K562 (cell line): ENCODE data around the gene ZNF124. TPM values are rescaled to one million over a fixed set of nuclear protein-coding genes. Genes with fewer than 3 reads are reported as not detected.

Experiments
- ATAC-seq: fragments of 200-7000 bp; cut with Tn5 transposase; 3 replicates; pipeline ENCODE4 v1.9.1; 2020; ENCODE audit warnings: moderate library complexity
- BruUV-seq: library from RNA; stranded (reverse); fragments of 400-500 nt; replicated peaks from 2 replicates; lab custom pipeline; 2021; lab: Mats Ljungman, UMichigan
- CTCF ChIA-PET: fragments of 300-600 bp; formaldehyde crosslinking; extraction: SDS; loops from one replicate; lab custom pipeline; 2021; ENCODE audit warnings: low intra/inter-chr PET ratio; lab: Yijun Ruan, JAX
- POLR2A ChIA-PET: fragments of 300-600, 350-650 bp; sonication (Branson Sonifier 250); formaldehyde crosslinking; extraction: SDS; loops from one replicate; lab custom pipeline; 2021; ENCODE audit warnings: antibody characterized with exemption, inconsistent platforms; lab: Yijun Ruan, JAX
- DNase-seq, 4 experiments: peaks; one replicate each; pipeline versions ENCODE4 v3.0.0 to v3.0.0-alpha.2; 2011 to 2018; ENCODE audit warnings: low spot score in 3 of 4, mixed read lengths in 3 of 4; ENCODE audit errors: extremely low read depth in 1 of 4
- FAIRE-seq: peaks from 2 replicates; lab custom pipeline; 2011; peaks lifted over from hg19 to GRCh38; lab: Jason Lieb, UNC
- H2AFZ ChIP-seq: 2 replicates; pipeline ENCODE4 v1.6.0; 2011; ENCODE audit warnings: low read depth, low read length, control low read depth, inconsistent platforms
- H3K27ac ChIP-seq: fragments of 200-600 bp; 3 replicates; pipeline ENCODE4 v1.8.0; 2011; ENCODE audit warnings: low read depth, mild to moderate bottlenecking, control low read depth, inconsistent platforms, low read length, moderate library complexity, mixed read lengths; ENCODE audit errors: extremely low read depth
- H3K27me3 ChIP-seq, 2 experiments: fragments of 300-600 bp in 1 of 2; 2 replicates in 1 of 2; 3 replicates in 1 of 2; pipeline versions ENCODE4 v1.6.0 to v1.8.0; 2011; ENCODE audit warnings: inconsistent platforms in 2 of 2, low read length in 2 of 2, mild to moderate bottlenecking in 1 of 2, mixed read lengths in 1 of 2, moderate library complexity in 1 of 2; ENCODE audit not compliant: control insufficient read depth in 2 of 2, insufficient read depth in 2 of 2
- H3K36me3 ChIP-seq: fragments of 300-600 bp; 3 replicates; pipeline ENCODE4 v1.8.0; 2011; ENCODE audit warnings: mild to moderate bottlenecking, low read length, inconsistent platforms; ENCODE audit not compliant: control insufficient read depth, insufficient read depth
- H3K4me1 ChIP-seq, 2 experiments: fragments of 200-600 bp in 1 of 2; replicated peaks in 1 of 2; 2 replicates in 1 of 2; 3 replicates in 1 of 2; pipeline versions ENCODE4 v1.5.1 to v1.8.0; 2011; ENCODE audit warnings: inconsistent platforms in 2 of 2, low read length in 2 of 2, mild to moderate bottlenecking in 1 of 2, mixed read lengths in 1 of 2, moderate library complexity in 1 of 2; ENCODE audit not compliant: control insufficient read depth in 2 of 2, insufficient read depth in 2 of 2
- H3K4me2 ChIP-seq: 2 replicates; pipeline ENCODE4 v1.6.1; 2011; ENCODE audit warnings: low read length, control low read depth, inconsistent platforms, mixed read lengths; ENCODE audit not compliant: insufficient read depth
- H3K4me3 ChIP-seq: fragments of 200-600 bp; sonication (generic), shearing (Covaris generic); 2 replicates; pipeline ENCODE4 v1.5.1; 2016; ENCODE audit warnings: control low read depth, inconsistent platforms
- H3K79me2 ChIP-seq: fragments of 200-600 bp; 3 replicates; pipeline ENCODE4 v1.8.0; 2011; ENCODE audit warnings: low read length, inconsistent platforms; ENCODE audit not compliant: control insufficient read depth, insufficient read depth
- H3K9ac ChIP-seq, 2 experiments: 2 replicates each; pipeline versions ENCODE4 v1.6.0 to v1.6.1; 2011; ENCODE audit warnings: low read depth in 2 of 2, low read length in 2 of 2, control low read depth in 1 of 2, inconsistent platforms in 1 of 2, mild to moderate bottlenecking in 1 of 2, mixed read lengths in 1 of 2; ENCODE audit not compliant: insufficient read depth in 1 of 2
- H3K9me1 ChIP-seq: one replicate; pipeline ENCODE4 v1.6.0; 2011; ENCODE audit warnings: inconsistent platforms, mild to moderate bottlenecking, low read length, moderate library complexity; ENCODE audit not compliant: control insufficient read depth, insufficient read depth
- H3K9me3 ChIP-seq: replicated peaks from 2 replicates; pipeline ENCODE4 v1.5.1; 2011; ENCODE audit warnings: low read depth, low read length, inconsistent platforms; ENCODE audit not compliant: control insufficient read depth, insufficient read depth
- H4K20me1 ChIP-seq: replicated peaks from 2 replicates; pipeline ENCODE4 v1.6.1; 2011; ENCODE audit warnings: low read length, inconsistent platforms, mixed read lengths; ENCODE audit not compliant: control insufficient read depth, insufficient read depth
- GTF2E2 ChIP-seq: fragments of 200-800 bp; sonication (Bioruptor generic); IDR thresholded peaks from 2 replicates; pipeline ENCODE4 v1.6.1; 2016; ENCODE audit warnings: missing genetic modification characterization, missing compliant biosample characterization
- MAFK ChIP-seq: IDR thresholded peaks from 2 replicates; pipeline ENCODE4 v1.6.1; 2011; ENCODE audit warnings: low read length, improper control_type of control experiment
- MCM3 ChIP-seq: fragments of 450-650 bp; IDR thresholded peaks from 2 replicates; pipeline ENCODE4 v1.6.1; 2016
- MCM7 ChIP-seq, 2 experiments: fragments of 450-650 bp; IDR thresholded peaks; 2 replicates each; pipeline ENCODE4 v1.6.1; 2016 to 2018
- SRSF1 ChIP-seq: fragments of 200-400 bp; formaldehyde crosslinking; IDR thresholded peaks from 2 replicates; pipeline ENCODE4 v1.6.1; 2017; ENCODE audit warnings: mild to moderate bottlenecking, low read depth, low read length, moderate library complexity
- TCF3 ChIP-seq: sonication (generic); formaldehyde crosslinking; IDR thresholded peaks from 2 replicates; pipeline ENCODE4 v1.4.0; 2020; ENCODE audit warnings: mild to moderate bottlenecking, missing genetic modification reagents
- TSC22D4 ChIP-seq: fragments of 450-650 bp; IDR thresholded peaks from 2 replicates; pipeline ENCODE4 v1.6.1; 2016; ENCODE audit warnings: missing genetic modification characterization, missing biosample characterization, control low read depth
- YY1 ChIP-seq, 3 experiments: IDR thresholded peaks; 2 replicates each; pipeline ENCODE4 v1.6.1; 2011; ENCODE audit warnings: low read length in 2 of 3, mild to moderate bottlenecking in 2 of 3, moderate library complexity in 2 of 3, borderline replicate concordance in 1 of 3, control low read depth in 1 of 3, low read depth in 1 of 3; ENCODE audit not compliant: insufficient read depth in 3 of 3, insufficient replicate concordance in 2 of 3, control insufficient read depth in 1 of 3, insufficient read length in 1 of 3; ENCODE audit errors: extremely low read depth in 1 of 3
- ZBTB1 ChIP-seq: sonication (generic); formaldehyde crosslinking; IDR thresholded peaks from 2 replicates; pipeline ENCODE4 v1.8.1; 2023; ENCODE audit warnings: missing genetic modification reagents, low read depth, mild to moderate bottlenecking, borderline replicate concordance
- ZKSCAN3 ChIP-seq: fragments of 250-450 bp; sonication (Bioruptor Pico); IDR thresholded peaks from 2 replicates; pipeline ENCODE4 v1.4.0; 2020
- ZNF143 ChIP-seq: sonication (generic); formaldehyde crosslinking; IDR thresholded peaks from 2 replicates; pipeline ENCODE4 v1.9.0; 2022; ENCODE audit warnings: mild to moderate bottlenecking, missing genetic modification reagents
- ZNF584 ChIP-seq: fragments of 200-800 bp; sonication (Bioruptor generic); IDR thresholded peaks from 2 replicates; pipeline ENCODE4 v1.6.1; 2016; ENCODE audit warnings: low read depth, mild to moderate bottlenecking, missing genetic modification characterization, missing compliant biosample characterization
- ZNF699 ChIP-seq: fragments of 250-450 bp; sonication (Bioruptor Pico); IDR thresholded peaks from 2 replicates; pipeline ENCODE4 v1.8.0; 2021; ENCODE audit warnings: mild to moderate bottlenecking, moderate library complexity; ENCODE audit not compliant: insufficient replicate concordance
- ZSCAN32 ChIP-seq: fragments of 450-650 bp; formaldehyde crosslinking; IDR thresholded peaks from 2 replicates; pipeline ENCODE4 v1.4.0; 2020; ENCODE audit warnings: mild to moderate bottlenecking, moderate library complexity
- WGBS: fragments of 100-300 bp; shearing (Covaris generic); methylation state at CpG from one replicate; pipeline ENCODE4 v1.1.6; 2016; ENCODE audit warnings: low coverage, mixed read lengths; ENCODE audit not compliant: insufficient coverage; ENCODE audit errors: missing lambda C conversion rate; 5-methylcytosine and 5-hydroxymethylcytosine counted together
- in situ Hi-C: fragments of 300-500 bp; cut with MboI; formaldehyde crosslinking; loops from 4 replicates; pipeline ENCODE4 v1.15.0; 2018; ENCODE audit warnings: inconsistent platforms, mixed read lengths
- intact Hi-C: fragments of 100-400 bp; cut with micrococcal nuclease; formaldehyde crosslinking; loops from 2 replicates; pipeline ENCODE4 v1.14.2; 2022
- polyA plus RNA-seq, 8 experiments: library from polyadenylated mRNA; depleted of rRNA in 4 of 8; stranded (reverse) in 5 of 8; unstranded in 3 of 8; fragments of >200 nt; fragmentation: Nextera tagmentation in 2 of 8; fragmentation: Illumina TruSeq in 1 of 8; extraction: Ambion mirVana in 2 of 8; extraction: Trizol in 1 of 8; gene quantifications; 2 replicates each; pipeline versions ENCODE4 v1.2.1 to v1.2.3, GENCODE V29; 2011 to 2014; ENCODE audit warnings: inconsistent platforms in 1 of 8, missing spikeins in 1 of 8
- total RNA-seq, 7 experiments: library from RNA; depleted of rRNA in 6 of 7; stranded (reverse); fragments of >200 nt in 6 of 7; fragmentation: Illumina TruSeq in 2 of 7; extraction: Trizol in 2 of 7; gene quantifications; 2 replicates each; pipeline versions ENCODE4 v1.2.1 to v1.2.3, GENCODE V29; 2011 to 2021; ENCODE audit warnings: low replicate concordance in 1 of 7
- TF ChIP-seq, protein P1 (sequence below): sonication (generic); formaldehyde crosslinking; IDR thresholded peaks from 2 replicates; pipeline ENCODE4 v1.8.1; 2023; ENCODE audit warnings: mild to moderate bottlenecking, missing genetic modification reagents
- TF ChIP-seq, protein P2 (sequence below): fragments of 250-450 bp; sonication (Bioruptor Pico); IDR thresholded peaks from 2 replicates; pipeline ENCODE4 v1.8.0; 2021; ENCODE audit warnings: mild to moderate bottlenecking, moderate library complexity
- TF ChIP-seq, protein P3 (sequence below): fragments of 450-650 bp; IDR thresholded peaks from 2 replicates; pipeline ENCODE4 v1.7.1; 2018; ENCODE audit warnings: mild to moderate bottlenecking, low read depth; ENCODE audit not compliant: partially characterized antibody

The ZNF124 gene
- total and polyA plus RNA-seq, 9 of the 15 experiments (the other 6 are each of a cell fraction or from before 2014, with no cell fraction given): 7.6 to 71.5 (median 20.2) TPM

DNA sequence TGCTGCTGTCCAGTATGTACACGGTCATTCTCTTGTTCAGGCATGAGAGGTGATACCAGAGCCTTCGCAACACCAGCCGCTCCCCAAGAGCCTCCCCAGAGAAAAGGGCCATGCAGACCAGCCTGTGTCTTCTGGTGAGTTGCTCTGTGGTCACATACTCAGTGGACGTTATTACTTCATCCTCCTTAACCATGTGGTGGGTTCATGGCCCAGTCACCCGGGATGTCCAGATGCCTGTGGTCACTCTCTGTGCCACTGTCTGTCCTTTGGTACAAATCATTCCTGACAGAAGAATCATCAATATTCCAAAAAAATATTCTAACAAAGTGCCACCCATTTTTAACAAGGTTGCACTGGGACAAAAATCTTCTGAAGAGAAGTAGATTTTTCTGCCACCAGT is 8.8 kb upstream of the ZNF124 start:
- no peak for DNase-seq
- 35% methylated on average over 5 of the region's 5 CpGs for WGBS
- Histone ChIP-seq H3K9ac (no peak overlapping the region), H3K36me3 (no peaks in the 10 kb centered on the region), H3K4me3 (no peak overlapping the region), H3K4me1 (no peaks in the 10 kb centered on the region), H3K4me2 (no peak overlapping the region), H3K27me3 (peaks cover 0 to 5% of the 10 kb centered on the region in 2 experiments; a peak in 1 of 5 replicates), H3K79me2 (no peaks in the 10 kb centered on the region), H3K9me3 (peaks cover 6% of the 10 kb centered on the region), H4K20me1 (no peaks in the 10 kb centered on the region), H3K9me1 (no peaks in the 10 kb centered on the region), H2AFZ (no peak overlapping the region), H3K27ac (no peak overlapping the region)
- ChIA-PET CTCF (no interaction called here), POLR2A (no interaction called here)
- in situ Hi-C loops: no loop called here
- FAIRE-seq: no peak
- no peak for TF ChIP-seq MAFK
- no peak for TF ChIP-seq ZNF699 (CRISPR knock-in tag)
- TF ChIP-seq YY1 (IDR thresholded peaks at IDR 0.05; ENCODE audit: borderline replicate concordance in 1 of 3, control insufficient read depth in 1 of 3, extremely low read depth in 1 of 3, insufficient read depth in 3 of 3, insufficient read length in 1 of 3, insufficient replicate concordance in 2 of 3, low read depth in 1 of 3, low read length in 2 of 3): no peak
- TF ChIP-seq, protein P1, sequence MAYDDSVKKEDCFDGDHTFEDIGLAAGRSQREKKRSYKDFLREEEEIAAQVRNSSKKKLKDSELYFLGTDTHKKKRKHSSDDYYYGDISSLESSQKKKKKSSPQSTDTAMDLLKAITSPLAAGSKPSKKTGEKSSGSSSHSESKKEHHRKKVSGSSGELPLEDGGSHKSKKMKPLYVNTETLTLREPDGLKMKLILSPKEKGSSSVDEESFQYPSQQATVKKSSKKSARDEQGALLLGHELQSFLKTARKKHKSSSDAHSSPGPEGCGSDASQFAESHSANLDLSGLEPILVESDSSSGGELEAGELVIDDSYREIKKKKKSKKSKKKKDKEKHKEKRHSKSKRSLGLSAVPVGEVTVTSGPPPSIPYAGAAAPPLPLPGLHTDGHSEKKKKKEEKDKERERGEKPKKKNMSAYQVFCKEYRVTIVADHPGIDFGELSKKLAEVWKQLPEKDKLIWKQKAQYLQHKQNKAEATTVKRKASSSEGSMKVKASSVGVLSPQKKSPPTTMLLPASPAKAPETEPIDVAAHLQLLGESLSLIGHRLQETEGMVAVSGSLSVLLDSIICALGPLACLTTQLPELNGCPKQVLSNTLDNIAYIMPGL: no peak
- TF ChIP-seq ZSCAN32 (CRISPR knock-in tag): no peak
- TF ChIP-seq ZNF584: no peak
- TF ChIP-seq SRSF1: no peak
- TF ChIP-seq TSC22D4 (tag): no peak
- TF ChIP-seq MCM7 (IDR thresholded peaks at IDR 0.05): no peak
- TF ChIP-seq, protein P2, sequence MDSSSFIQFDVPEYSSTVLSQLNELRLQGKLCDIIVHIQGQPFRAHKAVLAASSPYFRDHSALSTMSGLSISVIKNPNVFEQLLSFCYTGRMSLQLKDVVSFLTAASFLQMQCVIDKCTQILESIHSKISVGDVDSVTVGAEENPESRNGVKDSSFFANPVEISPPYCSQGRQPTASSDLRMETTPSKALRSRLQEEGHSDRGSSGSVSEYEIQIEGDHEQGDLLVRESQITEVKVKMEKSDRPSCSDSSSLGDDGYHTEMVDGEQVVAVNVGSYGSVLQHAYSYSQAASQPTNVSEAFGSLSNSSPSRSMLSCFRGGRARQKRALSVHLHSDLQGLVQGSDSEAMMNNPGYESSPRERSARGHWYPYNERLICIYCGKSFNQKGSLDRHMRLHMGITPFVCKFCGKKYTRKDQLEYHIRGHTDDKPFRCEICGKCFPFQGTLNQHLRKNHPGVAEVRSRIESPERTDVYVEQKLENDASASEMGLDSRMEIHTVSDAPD (CRISPR knock-in tag): no peak
- no peak for TF ChIP-seq ZNF143 (CRISPR knock-in tag)
- no peak for TF ChIP-seq ZBTB1 (CRISPR knock-in tag)
- no peak for TF ChIP-seq ZKSCAN3 (CRISPR knock-in tag)
- no peak for TF ChIP-seq TCF3 (CRISPR knock-in tag)
- TF ChIP-seq, protein P3, sequence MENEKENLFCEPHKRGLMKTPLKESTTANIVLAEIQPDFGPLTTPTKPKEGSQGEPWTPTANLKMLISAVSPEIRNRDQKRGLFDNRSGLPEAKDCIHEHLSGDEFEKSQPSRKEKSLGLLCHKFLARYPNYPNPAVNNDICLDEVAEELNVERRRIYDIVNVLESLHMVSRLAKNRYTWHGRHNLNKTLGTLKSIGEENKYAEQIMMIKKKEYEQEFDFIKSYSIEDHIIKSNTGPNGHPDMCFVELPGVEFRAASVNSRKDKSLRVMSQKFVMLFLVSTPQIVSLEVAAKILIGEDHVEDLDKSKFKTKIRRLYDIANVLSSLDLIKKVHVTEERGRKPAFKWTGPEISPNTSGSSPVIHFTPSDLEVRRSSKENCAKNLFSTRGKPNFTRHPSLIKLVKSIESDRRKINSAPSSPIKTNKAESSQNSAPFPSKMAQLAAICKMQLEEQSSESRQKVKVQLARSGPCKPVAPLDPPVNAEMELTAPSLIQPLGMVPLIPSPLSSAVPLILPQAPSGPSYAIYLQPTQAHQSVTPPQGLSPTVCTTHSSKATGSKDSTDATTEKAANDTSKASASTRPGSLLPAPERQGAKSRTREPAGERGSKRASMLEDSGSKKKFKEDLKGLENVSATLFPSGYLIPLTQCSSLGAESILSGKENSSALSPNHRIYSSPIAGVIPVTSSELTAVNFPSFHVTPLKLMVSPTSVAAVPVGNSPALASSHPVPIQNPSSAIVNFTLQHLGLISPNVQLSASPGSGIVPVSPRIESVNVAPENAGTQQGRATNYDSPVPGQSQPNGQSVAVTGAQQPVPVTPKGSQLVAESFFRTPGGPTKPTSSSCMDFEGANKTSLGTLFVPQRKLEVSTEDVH: no peak
- TF ChIP-seq GTF2E2 (tag): no peak
- TF ChIP-seq MCM3: no peak
- ATAC-seq: no peak
- intact Hi-C loops: no loop called here
- no TSS peak for BruUV-seq
